ENCODE data around the gene NFATC1.

The NFATC1 gene

DNA sequence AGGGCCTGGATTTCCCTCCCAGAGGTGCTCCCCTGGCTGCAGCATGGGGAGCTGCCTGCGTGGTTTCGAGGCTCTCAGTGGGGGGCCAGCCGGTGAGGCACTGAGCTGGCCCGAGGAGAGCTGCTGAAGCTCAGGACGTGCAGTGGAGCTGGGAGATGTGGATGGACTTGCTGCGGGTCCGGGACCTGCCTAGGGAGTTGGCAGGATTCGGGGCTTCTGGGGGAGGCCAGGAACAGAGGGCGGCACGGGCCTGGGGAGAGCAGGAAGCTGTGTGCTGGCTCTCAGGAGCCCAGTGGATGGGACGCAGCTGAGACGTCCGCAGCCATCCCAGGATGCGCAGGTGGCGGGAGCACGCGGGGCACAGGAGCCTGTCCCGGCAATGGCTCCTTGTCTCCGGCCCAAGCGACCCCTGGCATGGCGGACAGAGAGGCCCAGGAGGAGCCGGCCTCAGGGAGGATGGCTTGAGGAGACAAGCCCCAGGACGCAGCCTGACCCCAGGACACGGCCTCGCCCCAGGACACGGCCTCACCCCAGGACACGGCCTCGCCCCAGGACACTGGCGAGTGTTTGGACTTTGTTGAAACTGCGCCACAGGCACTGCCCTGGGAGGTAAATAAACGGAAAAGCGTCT lies 116.1 kb downstream of the NFATC1 start:
- DNase-seq: no peak

DNA sequence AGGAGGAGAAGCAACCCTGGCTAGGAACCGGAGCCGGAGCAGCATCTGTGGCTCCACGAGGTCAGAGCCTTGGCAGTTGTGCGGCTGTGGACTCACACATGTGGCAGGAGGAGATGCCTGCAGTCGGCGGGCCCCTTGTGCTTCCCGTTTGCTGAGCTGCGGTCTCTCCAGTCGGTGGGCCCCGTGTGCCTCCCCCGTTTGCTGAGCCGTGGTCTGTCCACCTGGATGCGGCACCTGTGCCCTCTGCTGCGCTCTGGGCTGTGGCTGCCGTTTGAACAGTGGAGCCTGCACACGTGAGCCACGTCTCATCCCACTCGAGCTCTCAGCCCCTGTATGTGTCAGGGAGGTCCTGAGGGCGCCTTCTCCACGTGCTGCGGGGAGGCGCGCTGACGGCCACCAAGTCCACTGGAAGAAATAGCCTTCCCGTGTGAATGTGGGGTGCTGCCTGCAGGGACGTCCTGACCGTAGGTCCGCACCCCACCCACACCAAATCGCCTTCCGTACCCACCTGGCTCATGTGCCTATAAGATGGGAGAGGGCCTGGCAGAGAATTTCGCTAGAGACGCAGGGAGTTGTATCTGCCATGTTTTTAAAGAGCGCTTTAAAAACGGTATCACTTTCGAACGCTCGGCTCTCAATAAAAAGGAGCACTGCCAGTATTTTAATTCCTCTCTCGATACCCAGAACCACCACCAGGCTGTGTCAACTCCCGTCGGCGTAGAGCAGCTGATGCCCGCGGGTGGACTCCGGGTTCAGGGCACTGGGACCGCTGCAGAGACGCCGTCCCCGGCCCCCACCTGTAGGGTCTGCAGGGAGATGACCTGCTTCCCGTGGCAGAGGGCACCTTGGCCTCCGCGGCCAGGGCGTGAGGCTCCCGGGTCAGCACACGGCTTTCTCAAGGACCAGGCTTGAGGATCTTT lies 117.0 kb downstream of the NFATC1 start:
- no peak for DNase-seq

DNA sequence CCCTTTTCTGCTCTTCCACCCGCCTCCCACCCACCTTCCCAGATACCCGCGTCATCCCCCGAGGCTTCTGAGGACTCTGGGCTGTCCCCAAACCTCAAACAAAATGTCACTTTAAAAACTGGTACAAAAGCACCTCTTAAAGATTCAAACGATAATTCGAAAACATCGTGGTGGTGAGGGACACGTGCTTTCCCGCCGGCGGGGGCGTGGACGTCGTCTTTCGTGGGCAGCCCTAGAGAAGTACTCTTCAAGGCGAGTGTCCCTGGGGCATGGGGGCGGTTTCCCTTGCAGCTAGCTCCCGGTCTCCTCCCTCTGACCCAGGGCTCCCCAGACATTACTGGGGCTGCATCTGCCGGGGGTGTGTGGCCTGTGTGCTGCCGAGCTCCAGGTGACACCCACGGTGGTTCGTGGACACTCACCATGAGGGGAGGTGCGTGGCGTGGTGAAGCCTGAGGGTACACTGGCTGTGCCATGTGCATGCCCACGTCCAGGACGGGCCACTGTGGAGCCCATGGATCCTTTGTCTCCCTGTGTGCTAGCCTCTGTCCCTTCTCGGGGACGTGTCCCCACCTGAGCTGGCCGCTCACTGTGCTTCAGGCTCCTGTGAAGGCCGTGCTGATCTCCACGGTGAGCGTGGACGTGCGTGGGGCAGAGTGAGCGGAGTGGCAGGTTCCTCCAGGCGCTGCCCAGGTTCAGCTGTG lies 117.8 kb downstream of the NFATC1 start:
- no peak for DNase-seq

DNA sequence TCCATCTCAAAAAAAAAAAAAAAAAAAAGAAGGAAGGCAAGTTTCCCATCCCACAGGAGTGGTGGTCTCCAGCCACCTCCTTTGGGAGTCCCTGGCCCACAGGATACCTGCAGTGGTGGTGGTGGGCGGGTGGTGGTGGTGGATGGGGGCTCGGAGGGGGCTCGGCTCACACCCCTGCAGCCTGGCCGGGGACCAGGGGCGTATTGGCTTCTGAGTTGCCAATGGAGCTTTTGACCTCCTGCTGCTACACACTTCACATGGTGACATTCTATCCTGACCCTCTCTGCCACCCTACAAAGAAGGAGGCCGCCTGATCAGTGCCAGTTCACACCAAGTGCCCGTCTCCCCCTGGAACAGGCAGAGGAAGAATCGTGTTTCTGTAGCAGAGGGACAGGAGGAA lies 119.6 kb downstream of the NFATC1 start:
- DNase-seq: no peak

DNA sequence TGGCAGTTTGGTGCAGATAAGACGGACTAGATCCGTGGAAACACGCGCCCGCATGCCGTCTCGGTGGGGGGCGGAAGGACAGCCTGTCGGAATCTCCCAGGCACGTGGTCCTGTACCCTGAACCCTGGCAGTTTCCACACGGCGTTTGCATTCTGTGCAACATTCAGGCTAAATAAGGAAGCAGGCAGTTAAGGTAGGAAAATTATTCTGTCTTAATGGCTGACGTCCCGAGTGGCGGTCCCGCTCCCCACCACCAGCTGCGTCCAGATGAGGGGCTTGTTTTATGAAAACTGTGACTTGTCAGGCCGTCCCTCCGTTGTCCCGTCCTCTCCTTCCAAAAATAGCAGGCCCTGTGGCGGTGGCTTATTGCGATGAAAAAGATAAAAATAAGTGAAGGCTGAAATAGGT lies 120.2 kb downstream of the NFATC1 start:
- no peak for DNase-seq

DNA sequence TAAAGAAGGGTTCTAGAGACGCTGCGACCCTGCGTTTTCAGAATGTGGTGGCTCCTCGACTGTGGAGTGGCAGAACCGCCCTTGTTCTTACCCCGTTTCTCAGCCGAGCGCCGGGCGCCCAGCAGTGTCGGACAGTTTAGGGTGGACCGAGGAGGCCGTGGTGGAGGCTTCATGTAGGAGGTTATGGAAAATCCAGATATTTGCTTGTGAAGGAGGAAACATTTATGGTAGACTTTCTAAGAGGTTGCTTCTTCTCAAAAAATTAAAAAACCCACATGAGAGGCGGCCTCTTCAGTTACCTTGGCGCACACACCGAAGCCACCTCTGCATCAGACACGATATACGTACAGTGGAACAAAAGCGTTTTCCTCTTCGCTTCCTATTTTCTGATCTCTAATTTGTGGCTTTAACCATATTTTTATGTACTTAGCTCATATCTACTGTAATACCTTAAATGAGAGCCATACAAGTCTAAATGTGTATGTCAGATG lies 120.8 kb downstream of the NFATC1 start:
- DNase-seq: peak in 1 of 2 experiments; percentile 23

DNA sequence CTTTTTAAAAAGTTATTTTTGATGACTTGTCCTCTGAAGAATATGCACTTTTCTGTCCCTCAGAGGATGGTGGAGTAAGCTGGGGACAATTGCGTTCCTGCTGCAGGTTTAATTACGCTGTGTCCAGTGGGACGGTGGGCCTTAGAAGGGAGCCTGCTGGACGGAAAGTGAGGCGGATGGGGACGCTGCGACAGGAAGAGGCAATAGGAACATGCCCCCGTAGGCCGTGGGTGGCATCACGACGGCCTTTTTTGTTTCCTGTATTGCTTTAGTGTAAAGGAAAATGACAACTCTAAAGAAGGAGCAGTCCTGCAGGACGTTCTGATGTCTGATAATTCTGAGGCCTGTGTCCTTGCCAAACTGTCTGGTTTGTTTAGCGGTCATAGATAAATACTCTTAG lies 121.6 kb downstream of the NFATC1 start:
- DNase-seq: no peak

DNA sequence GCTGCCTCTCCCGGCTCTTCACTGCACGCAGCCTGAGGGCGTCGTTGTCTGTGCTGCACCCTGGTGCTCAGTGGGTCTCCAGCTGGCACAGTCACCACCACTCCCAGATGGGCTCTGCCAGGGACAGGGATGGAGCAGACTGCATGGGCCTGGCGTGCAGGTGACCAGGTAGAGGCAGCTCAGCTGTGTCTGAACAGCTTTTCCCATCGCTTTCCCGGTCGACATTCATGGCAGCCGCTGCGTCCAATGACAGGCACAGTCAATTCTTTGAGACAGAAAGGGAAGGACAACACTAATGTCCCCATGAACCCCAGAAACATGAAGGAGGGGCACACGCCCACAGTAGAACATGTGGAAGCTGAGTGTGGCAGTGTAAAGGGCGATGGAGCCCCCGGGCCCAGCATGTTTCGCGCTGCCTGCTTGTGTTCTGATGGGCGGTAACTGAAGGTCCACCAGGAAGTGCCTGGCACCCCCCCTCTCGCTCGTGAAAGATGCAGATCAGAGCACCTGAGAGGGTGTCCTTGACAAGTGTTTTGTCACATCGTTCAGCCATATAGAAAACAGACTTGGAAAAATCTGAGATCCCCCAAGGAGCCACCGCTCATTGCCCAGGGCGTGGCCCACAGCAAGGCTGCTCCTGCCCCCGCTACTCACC lies 122.4 kb downstream of the NFATC1 start:
- DNase-seq: no peak

DNA sequence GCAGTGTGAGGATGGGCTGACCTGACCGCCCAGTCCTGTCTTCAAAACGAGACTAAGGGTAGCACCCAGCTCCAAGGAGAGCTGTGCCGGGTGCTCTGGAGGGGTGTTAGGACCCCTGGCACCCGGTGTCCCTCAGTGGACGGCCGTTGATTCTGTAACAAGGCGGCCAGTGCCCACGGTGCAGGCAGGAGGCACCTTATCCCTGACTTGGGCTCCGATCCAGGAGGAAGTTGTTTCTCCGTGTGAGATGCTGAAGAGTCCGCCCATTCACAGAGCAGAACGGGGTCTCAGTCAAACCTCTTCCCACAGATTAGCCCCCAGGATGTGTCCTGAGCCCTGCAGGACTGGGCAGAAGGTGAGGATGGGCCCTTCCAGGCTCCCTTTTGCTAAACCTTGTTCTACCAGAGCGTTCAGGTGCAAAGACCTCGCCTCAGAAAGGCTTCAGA lies 123.0 kb downstream of the NFATC1 start:
- no peak for DNase-seq

DNA sequence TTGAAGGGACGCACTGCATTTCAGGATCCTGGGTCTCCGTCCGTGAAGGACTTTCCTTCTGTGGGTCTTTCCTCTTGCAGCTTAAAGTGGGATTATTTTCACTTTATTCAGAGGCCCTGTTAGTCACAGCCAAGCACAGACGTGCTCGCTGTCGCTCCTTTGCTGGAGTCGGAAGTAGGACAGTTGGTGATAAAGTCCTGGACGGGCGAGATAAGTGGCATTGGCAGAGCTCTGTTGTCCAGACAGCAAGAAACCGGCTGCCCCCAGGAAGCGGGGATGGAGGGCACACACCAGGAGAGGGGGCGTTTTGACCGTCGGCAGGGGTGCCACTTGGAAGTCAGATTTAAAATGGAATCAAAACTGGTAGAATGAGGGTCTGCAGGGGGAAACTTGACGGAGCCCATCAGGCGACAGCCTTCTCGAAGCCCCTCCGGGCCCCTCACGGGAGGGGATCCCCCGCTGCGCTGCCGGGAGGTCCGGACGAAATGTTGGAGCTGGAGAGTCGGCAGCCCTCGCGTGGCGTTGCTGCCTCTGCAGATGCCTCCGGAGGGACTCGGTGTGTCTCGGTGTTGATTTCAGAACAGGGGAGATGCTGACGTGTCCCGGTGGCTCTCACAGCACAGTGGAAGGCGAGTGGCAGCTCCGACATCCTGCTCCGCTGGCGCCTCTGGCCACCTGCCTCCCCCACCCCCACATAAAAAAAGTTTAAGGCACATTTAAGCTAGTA lies 124.2 kb downstream of the NFATC1 start:
- DNase-seq: no peak

DNA sequence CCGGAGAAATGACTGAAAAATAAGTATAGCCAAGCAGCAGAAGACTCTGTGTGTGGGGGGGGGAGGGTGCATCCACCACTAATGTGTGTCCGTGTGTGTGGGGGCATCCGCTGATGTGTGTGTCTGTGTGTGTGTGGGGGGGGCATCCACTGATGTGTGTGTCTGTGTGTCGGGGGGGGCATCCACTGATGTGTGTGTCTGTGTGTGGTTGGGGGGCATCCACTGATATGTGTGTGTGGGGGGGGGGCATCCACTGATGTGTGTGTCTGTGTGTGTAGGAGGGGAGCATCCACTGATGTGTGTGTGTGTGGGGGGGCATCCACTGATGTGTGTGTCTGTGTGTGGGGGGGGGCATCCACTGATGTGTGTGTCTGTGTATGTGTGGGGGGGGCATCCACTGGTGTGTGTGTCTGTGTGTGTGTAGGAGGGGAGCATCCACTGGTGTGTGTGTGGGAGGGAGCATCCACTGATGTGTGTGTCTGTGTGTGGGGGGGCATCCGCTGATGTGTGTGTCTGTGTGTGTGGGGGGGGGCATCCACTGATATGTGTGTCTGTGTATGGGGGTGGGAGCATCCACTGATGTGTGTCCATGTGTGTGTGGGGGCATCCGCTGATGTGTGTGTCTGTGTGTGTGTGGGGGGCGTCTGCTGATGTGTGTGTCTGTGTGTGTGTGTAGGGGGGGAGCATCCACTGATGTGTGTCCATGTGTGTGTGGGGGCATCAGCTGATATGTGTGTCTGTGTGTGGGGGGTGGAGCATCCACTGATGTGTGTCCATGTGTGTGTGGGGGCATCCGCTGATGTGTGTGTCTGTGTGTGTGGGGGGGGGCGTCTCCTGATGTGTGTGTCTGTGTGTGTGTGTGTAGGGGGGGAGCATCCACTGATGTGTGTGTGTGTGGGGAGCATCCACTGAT lies 125.0 kb downstream of the NFATC1 start:
- no peak for DNase-seq

DNA sequence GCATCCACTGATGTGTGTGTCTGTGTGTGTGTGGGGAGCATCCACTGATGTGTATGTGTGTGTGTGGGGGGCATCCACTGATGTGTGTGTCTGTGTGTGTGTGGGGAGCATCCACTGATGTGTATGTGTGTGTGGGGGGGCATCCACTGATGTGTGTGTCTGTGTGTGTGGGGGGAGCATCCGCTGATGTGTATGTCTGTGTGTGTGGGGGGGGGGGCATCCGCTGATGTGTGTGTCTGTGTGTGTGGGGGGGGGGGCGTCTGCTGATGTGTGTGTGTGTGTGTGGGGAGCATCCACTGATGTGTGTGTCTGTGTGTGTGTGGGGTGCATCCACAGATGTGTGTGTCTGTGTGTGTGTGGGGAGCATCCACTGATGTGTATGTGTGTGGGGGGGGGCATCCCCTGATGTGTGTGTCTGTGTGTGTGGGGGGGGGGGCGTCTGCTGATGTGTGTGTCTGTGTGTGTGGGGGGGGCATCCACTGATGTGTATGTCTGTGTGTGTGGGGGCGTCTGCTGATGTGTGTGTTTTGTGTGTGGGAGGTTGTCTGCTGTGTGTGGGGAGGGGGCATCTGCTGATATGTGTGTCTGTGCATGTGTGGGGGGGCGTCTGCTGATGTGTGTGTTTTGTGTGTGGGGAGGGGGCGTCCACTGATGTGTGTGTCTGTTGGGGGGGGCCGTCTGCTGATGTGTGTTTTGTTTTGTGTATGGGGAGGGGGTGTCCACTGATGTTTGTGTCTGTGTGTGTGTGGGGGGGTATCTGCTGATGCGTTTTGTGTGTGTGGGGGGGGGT lies 125.9 kb downstream of the NFATC1 start:
- no peak for DNase-seq

DNA sequence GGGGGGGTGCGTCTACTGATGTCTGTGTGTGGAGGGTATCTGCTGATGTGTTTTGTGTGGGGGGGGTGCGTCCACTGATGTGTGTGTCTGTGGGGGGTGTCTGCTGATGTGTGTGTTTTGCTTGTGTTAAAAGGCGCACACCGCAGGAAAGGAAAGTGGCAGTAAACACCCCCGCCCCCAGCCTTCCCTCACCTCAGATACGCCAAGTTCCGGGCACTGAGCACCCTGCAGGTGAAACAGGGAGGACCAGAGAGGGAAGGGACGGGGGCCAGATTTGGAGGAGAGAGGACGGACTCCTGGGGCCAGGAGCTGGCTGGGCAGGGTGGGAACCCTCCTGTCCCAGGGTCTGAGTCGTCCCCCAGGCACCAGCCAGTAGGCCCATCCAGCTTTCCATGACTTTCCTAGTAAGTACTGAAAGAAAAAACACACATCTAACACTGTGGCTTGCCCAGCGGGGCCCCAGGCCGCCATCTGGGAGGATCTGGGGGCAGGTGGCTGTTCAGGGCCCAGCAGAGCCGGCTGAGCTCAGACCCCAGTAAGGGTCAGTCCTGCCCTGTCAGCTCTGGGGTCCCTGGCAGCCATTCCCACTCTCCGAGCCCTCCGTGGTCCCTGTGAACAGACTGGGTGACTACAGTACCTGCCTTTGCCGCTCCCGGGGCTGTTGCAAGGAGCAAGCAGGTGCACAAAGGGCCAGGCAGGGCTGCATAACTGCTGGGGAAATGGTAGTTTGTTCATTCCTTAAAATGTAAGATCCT lies 126.9 kb downstream of the NFATC1 start:
- no peak for DNase-seq

DNA sequence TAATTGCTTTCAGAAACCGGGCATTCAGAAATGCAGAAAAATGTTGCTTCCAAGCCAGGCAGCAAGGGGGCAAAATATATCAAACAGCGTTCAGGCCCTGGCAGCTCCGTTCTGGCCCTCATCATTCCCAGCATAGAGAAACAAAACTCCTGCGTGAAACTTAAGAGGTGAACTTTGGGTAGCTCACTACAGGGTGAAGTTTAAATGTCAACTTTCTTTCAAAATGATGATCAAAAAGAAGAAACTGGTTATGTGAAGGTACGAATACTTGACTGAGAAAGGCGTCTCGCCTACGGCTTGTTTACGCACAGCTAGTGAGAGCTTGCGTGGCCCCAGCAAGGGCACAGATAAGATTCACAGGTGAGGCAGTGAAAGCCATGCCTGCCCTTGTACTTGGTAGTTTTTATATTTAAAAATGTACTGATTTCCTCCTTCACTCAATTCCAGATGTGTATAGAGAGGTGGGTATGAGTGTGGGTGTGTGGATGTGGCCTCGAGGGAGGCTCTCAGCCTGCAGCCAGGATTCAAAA lies 127.5 kb downstream of the NFATC1 start:
- no peak for DNase-seq

DNA sequence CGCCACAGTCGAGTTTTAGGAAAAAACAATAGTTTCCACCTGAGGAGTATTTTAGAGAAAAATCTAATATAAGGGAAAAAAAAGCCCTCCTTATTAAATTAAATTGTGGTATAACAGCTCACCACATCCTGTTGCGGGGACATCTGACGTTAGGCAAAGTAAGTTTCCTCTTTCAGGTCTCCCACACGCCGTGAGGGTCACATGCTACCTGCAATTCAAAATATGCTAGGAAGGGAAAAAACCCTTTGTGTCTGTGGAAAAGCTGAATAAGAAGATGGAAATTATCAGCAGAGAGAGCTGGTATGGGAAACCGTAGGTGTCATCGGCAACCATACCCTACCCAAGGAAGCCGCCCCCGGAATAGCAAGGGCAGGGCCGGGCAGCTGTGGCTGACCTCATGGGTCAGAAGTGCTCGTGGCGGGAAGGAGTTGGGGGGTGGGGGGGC lies 128.0 kb downstream of the NFATC1 start:
- no peak for DNase-seq

DNA sequence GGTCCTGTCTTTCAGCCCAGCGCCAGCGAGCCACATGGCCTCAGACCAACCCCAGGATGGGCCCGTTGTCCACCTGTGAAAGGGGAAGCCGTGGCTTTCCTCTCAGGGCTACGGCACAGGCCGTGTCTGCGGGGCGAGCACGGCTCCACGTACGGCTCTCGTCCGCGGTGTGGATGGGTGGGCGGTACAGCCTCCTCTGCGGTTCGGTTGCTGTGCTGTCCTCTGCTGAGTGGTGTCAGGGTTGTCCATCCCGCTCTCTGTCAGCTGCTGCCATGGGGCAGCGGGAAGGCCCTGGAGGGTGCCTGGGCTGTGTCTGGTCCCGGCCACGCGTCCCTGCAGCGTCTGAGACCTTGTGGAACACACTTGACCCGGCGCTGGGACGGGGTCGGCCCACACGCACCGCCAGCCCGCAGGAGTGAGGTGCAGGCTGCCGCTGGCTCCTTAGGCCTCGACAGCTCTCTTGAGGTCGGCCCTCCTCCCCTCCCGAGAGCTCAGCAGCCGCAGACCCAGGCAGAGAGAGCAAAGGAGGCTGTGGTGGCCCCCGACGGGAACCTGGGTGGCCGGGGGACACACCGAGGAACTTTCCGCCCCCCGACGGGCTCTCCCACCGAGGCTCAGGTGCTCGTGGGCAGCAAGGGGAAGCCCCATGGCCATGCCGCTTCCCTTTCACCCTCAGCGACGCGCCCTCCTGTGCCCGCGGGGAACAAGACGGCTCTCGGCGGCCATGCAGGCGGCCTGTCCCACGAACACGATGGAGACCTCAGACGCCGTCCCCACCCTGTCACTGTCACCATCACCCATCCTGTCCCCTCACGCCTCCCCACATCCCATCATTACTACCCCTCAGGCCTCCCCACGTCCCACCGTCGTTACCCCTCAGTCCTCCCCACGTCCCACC lies 128.7 kb downstream of the NFATC1 start:
- no peak for DNase-seq

DNA sequence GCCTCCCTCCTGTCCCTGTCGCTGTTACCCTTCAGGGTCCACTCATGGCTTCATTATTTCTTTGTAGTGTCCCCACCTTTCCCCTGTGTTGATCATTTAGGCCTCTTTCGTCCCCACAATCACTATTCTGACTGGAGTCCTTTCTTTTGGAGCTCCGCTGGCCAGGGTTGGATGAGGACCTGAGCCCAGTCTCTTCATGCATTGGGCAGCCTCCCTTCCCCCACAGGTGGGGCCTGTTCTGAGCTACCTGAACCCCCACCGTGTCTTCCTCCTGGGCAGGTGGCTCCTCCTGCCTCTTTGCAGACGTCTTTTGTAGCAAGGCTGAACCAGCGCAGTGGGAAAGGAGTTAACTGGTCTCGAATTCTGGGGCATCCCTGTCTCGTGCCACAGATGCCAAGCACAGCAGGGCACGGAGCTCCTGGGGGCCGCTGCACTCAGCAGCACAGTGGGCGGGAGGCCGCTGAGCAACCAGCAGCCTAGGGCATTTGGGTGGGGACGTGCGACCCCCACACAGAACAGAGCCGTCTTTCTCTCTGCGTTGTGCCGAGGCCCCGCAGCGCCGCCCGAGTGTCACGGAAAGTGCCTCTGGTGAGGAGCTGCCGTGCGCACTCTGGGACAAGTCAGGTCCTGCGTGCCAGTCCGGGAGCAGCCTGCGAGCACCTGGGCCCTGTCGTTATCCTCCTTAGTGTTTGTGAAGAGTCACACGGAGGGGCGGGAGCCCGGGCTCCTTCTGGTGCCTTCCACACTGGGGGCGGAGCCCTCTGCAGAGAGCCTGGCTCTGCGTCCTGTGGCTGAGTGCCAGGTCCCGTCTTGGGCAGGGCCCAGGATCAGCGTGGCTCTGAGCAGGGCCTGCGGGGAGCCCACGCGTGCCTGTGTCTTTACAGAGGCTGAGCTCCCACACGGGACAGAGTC lies 130.1 kb downstream of the NFATC1 start:
- no peak for DNase-seq

All from NCI-H2081 (cell line).